Endothelial cell of umbilical vein (primary cell): Measurements from ENCODE around the gene LMNA.

Experiments used
- MYC ChIP-seq: IDR thresholded peaks from one replicate; pipeline ENCODE4 v1.6.1; 2011; ENCODE audit warnings: mild to moderate bottlenecking, low read depth, low read length
- POLR2AphosphoS5 ChIP-seq: IDR thresholded peaks from 2 replicates; pipeline ENCODE4 v1.6.1; 2012; ENCODE audit warnings: low read depth, mild to moderate bottlenecking, control low read depth, low read length, moderate library complexity; ENCODE audit not compliant: insufficient read depth
- TF ChIP-seq, protein P1 (sequence below): IDR thresholded peaks from 2 replicates; pipeline ENCODE4 v1.6.1; 2011; ENCODE audit not compliant: insufficient read depth, insufficient read length
- TF ChIP-seq, protein P2 (sequence below), 2 donors: IDR thresholded peaks; 1 replicate in 1 of 2; 2 replicates in 1 of 2; pipeline ENCODE4 v1.5.1; 2011; ENCODE audit warnings: low read length in 2 of 2, mild to moderate bottlenecking in 2 of 2, moderate library complexity in 2 of 2, control low read depth in 1 of 2, inconsistent platforms in 1 of 2, low read depth in 1 of 2; ENCODE audit not compliant: insufficient read depth in 1 of 2; ENCODE audit errors: extremely low read depth in 1 of 2

DNA sequence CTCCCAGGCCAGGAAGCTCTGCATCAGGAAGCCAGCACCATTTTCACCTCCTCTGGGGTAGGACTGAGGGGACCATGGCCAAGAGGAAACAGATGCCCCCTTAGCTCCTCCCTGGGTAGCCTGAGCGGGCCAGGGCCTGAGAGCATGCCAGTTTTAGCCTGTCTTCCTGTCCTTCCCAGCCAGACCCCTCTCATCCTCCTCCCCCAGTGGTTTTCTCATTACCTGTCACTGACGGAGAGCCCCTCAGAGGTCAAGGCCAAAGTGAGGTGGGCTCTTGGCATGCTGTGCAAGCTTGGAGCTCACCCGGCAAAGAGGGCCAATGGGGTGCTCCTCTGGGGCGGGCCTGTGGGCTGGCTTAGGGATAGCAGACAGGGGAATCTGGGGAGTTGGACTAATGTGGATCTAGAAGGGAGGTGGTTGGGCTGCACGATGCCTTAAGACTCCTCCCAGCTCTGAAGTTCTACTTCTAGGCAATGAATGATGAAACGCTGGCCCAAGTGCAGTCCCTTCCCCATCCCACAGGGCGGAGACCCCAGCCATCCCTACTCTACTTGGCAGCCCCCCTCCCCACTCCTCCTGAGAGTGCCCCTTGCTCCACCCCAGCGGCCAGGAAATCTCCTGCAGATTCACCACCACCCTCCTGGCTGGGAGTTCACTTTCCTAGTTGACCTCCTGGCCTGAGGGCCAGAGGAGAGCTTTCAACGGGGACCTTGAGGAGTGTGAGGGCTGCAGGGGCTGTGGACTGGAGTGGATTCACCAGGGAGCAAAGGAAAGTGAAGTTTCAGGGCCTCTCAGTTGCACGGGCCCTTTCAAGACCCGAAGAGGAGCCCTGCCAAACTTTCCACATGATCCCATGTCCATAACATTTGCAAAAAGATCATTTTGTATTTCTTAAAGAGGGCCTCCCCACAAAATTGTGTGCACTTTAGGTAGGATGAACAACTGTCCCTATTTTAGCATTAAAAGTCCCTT is 9.4 kb upstream of the LMNA start:
- TF ChIP-seq POLR2AphosphoS5, result no peak
- TF ChIP-seq, protein P1, sequence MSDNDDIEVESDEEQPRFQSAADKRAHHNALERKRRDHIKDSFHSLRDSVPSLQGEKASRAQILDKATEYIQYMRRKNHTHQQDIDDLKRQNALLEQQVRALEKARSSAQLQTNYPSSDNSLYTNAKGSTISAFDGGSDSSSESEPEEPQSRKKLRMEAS, result no peak
- TF ChIP-seq, protein P2, sequence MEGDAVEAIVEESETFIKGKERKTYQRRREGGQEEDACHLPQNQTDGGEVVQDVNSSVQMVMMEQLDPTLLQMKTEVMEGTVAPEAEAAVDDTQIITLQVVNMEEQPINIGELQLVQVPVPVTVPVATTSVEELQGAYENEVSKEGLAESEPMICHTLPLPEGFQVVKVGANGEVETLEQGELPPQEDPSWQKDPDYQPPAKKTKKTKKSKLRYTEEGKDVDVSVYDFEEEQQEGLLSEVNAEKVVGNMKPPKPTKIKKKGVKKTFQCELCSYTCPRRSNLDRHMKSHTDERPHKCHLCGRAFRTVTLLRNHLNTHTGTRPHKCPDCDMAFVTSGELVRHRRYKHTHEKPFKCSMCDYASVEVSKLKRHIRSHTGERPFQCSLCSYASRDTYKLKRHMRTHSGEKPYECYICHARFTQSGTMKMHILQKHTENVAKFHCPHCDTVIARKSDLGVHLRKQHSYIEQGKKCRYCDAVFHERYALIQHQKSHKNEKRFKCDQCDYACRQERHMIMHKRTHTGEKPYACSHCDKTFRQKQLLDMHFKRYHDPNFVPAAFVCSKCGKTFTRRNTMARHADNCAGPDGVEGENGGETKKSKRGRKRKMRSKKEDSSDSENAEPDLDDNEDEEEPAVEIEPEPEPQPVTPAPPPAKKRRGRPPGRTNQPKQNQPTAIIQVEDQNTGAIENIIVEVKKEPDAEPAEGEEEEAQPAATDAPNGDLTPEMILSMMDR (IDR thresholded peaks at IDR 0.05; ENCODE audit: extremely low read depth in 1 of 2, insufficient read depth in 1 of 2, low read depth in 1 of 2, low read length in 2 of 2), result no peak
- no peak for TF ChIP-seq MYC
